ENCODE data around the gene POLE3.
"Not testable (repeated sequence)": the region's sequence is repeated elsewhere in the genome, so short reads cannot be mapped to it uniquely, and the experiment has no call there.

POLE3 gene

GRCh38 chr9:113401027-113401792 lies 9.3 kb downstream of the POLE3 start, which contains the start of gene ALAD:
TSS of gene ALAD (minus strand) at chr9:113401284. CDS start at chr9:113393559, 7,725 bp downstream.
- peak; percentile 97 for DNase-seq

GRCh38 chr9:113399646-113400200 lies 10.8 kb downstream of the POLE3 start:
- DNase-seq = no peak

GRCh38 chr9:113398796-113399195 lies 11.7 kb downstream of the POLE3 start:
- no peak for DNase-seq

GRCh38 chr9:113397203-113397631 lies 13.3 kb downstream of the POLE3 start:
- no peak for DNase-seq

GRCh38 chr9:113395000-113395861 lies 15.2 kb downstream of the POLE3 start:
- DNase-seq = no peak

- no peak for DNase-seq
These were observed 17.2 kb downstream of the POLE3 start for GRCh38 chr9:113393281-113393680.

- DNase-seq = no peak
These were observed 18.6 kb downstream of the POLE3 start for GRCh38 chr9:113391917-113392316.

- no peak for DNase-seq
These were observed 20.1 kb downstream of the POLE3 start for GRCh38 chr9:113390192-113390960.

GRCh38 chr9:113389451-113389850 lies 21.0 kb downstream of the POLE3 start:
- no peak for DNase-seq

- DNase-seq = no peak
These were observed 21.6 kb downstream of the POLE3 start for GRCh38 chr9:113388833-113389232.

GRCh38 chr9:113387560-113388230 lies 22.8 kb downstream of the POLE3 start:
- DNase-seq = no peak

- no peak for DNase-seq
These were observed 23.7 kb downstream of the POLE3 start for GRCh38 chr9:113386571-113387393.

GRCh38 chr9:113381909-113382411 lies 28.5 kb downstream of the POLE3 start:
- no peak for DNase-seq

GRCh38 chr9:113381441-113381840 lies 29.0 kb downstream of the POLE3 start:
- not testable (repeated sequence) for DNase-seq

- DNase-seq = no peak
These were observed 29.6 kb downstream of the POLE3 start for GRCh38 chr9:113380869-113381378.

- DNase-seq = not testable (repeated sequence)
These were observed 30.7 kb downstream of the POLE3 start for GRCh38 chr9:113379829-113380210.

GRCh38 chr9:113379094-113379828 lies 31.2 kb downstream of the POLE3 start:
- DNase-seq = not testable (repeated sequence)

GRCh38 chr9:113376634-113377567 lies 33.6 kb downstream of the POLE3 start, which contains the start of gene HDHD3:
TSS of gene HDHD3 (minus strand) at chr9:113376986. CDS start at chr9:113374354, 2,632 bp downstream.
- peak; percentile 39 for DNase-seq
